Right ventricle myocardium superior (tissue), 1 donor: ENCODE data around the gene LHFPL6. TPM values are rescaled to one million over a fixed set of nuclear protein-coding genes. Genes with fewer than 3 reads are reported as not detected.
A peak's percentile ranks its signal among the peaks of the same experiment; 100 is the strongest.

Experiments
- ATAC-seq: fragments of 200-7000 bp; cut with Tn5 transposase; one replicate; pipeline ENCODE4 v1.9.1; 2020; ENCODE audit warnings: mild to moderate bottlenecking; ENCODE audit not compliant: poor library complexity
- DNase-seq: peaks from one replicate; pipeline ENCODE4 v3.0.0-alpha.2; 2020
- intact Hi-C: fragments of 100-400 bp; cut with DNase I; formaldehyde crosslinking; loops from one replicate; pipeline ENCODE4 v1.11.2; 2022
- total RNA-seq: library from RNA; stranded (reverse); fragmentation: NEBNext Ultra II Directional; extraction: Animal tissue kit (Norgen Biotek cat#: 25700); gene quantifications from one replicate; pipeline ENCODE4 v1.2.1, GENCODE V29; 2021
- donor health status: DM: no; HTN: yes; CAD: no; lungs with severe emphysema.

LHFPL6 gene
- total RNA-seq, 1 donor from 2014 or later, result 53.0 TPM

DNA sequence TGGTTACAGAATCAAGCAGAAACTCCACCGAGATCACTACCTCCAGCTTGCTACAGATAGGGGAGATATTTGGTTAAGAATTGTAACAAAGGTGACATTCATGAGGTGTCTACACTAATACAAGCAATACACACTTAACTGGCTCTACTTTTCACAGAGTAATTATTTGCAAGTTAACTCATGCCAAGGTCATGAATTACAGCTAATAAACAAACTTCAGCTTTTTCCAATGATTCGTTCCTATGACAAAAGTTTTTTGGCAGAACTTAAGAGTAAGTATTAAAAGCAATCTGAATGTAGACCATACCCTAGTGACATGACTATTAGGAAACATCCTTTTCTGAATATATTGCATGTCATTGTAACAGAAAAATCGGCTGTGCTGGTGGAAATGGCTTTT is 72.1 kb downstream of the LHFPL6 start:
- intact Hi-C loops, result no loop called here
- peak; percentile 21 for ATAC-seq
- DNase-seq, result no peak

GRCh38 chr13:39528661-39528980 is 74.4 kb downstream of the LHFPL6 start:
- intact Hi-C loops, result no loop called here
- ATAC-seq (no peak), DNase-seq (no peak)

- intact Hi-C loops, result no loop called here
- DNase-seq, result no peak
- peak; percentile 28 for ATAC-seq
Observed at GRCh38 chr13:39527961-39528660, 74.9 kb downstream of the LHFPL6 start.

DNA sequence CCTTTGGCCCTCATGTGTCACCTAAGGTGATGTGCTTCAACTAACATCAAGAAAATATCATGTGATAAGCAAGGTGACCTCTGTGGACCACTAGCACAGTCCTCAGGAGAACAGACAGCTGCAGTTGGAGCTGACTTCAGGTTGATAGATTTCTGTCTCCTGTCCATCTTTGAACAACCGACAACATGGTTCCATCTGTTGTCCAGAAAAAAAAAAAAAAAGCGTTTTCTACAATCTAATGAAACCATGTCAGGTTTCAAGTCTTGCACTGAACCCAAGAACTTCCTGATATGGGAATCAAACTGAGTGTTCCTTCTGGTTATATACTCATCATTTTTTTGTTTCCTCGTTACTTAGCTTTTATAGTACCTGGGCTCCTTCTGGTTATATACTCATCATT is 75.7 kb downstream of the LHFPL6 start:
- DNase-seq (no peak), ATAC-seq (no peak)
- intact Hi-C loops, result no loop called here

DNA sequence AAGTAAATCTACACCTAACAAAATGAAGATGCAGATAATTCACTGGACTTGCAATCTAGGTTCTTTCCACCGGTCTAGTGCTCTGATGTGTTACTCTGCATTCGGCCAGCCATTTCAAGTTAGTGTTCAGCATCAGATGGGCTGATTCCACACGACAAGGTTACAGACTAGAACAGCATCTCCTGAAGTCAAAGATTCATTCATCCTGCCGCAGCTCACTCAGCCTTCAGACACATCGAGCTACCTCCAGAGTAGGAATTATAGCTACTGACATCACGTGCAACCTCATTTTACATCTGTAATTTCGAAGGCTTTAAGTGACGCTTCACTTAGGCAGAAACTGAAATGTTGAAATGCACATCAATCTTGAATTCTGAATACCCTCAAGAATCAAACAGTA is 76.5 kb downstream of the LHFPL6 start:
- no peak for DNase-seq
- intact Hi-C loops, result no loop called here
- no peak for ATAC-seq

DNA sequence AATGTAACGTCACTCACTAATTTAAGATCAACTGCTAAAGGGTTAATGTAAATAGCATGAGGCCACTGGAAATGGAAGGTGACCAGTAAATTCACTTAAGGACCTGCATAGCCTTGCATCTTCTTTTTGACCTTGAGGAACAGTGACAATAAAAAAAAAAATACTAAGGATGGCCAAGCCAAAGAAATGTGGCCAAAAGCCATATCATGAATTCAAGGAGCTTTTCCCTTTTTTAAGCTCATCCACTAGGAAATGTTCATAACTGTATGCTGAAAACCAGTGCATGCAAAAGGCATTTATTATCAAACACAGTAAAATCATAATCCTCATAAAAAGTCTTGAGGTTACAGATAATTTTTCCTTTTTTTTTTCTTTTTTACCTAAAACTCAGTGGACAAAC is 77.5 kb downstream of the LHFPL6 start:
- intact Hi-C loops, result no loop called here
- DNase-seq, result no peak

GRCh38 chr13:39524795-39525194 is 78.2 kb downstream of the LHFPL6 start:
- ATAC-seq (no peak), DNase-seq (no peak)
- intact Hi-C loops, result no loop called here

More for the DNA sequence above, 77.5 kb downstream of the LHFPL6 start:
- no peak for ATAC-seq

GRCh38 chr13:39522329-39522728 is 80.7 kb downstream of the LHFPL6 start:
- DNase-seq (no peak), ATAC-seq (no peak)
- intact Hi-C loops, result no loop called here

DNA sequence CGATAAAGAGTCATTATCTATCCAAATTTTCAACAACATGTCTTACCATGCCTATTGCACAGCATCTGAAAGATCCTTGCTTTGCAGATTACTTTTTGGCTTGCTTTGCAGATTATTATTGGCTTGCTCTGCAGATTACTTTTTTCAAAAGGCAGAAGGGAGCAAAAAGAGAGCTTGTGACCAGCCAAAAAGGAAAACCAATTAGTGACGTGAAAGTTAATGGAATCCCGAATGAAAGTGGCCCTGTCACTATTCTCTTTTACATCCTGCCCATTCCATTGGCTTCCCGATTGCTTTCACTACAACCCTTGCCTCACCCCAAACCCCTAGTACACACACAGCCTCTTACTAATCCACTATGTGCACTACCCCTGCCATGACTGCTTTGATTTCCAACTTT is 81.3 kb downstream of the LHFPL6 start:
- DNase-seq, result no peak

DNA sequence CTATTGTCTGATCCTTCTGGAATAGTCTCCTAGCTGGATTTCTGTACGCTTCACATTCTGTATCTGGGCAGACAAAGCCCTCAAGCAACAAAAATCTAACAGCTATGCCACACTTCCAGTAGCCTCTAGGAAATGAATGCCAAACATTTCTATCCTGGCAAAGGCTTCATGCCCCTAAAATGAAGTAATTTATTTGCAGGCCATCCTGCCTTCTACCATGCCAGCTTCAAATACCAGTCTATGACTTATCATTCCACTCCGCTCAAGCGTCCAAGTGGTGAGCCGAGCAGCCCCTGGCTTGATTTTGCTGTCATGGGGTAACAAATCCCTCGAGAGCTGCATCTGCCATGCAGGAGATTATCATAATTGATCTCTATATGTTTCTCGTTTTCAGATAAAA is 86.9 kb downstream of the LHFPL6 start:
- peak; percentile 86 for ATAC-seq
- intact Hi-C loops, result no loop called here
- no peak for DNase-seq

More for the DNA sequence above, 81.3 kb downstream of the LHFPL6 start:
- no peak for ATAC-seq
- intact Hi-C loops, result no loop called here

- ATAC-seq (peak; percentile 17), DNase-seq (no peak)
- intact Hi-C loops, result no loop called here
Observed at GRCh38 chr13:39515224-39515714, 87.7 kb downstream of the LHFPL6 start.

GRCh38 chr13:39512687-39513086 is 90.3 kb downstream of the LHFPL6 start:
- DNase-seq (no peak), ATAC-seq (no peak)
- intact Hi-C loops, result no loop called here

DNA sequence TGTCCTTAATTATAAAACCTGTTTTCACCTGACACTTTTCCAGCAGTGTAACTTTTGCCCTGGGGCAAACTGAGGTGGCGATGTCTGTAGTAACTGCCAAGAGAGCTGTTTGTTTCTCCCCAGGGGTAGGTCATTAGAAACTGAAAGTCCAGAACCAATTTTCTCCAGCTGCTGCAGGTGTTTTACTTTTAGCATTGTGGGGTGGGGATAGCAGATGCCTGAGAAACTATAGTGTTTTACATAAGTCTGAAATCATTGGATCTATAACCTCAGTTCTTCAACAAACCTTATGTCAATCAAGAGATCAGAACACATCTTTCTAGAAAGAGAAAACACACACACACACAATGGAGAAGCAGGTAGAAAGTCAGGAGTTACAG is 92.7 kb downstream of the LHFPL6 start:
- no peak for ATAC-seq
- no peak for DNase-seq
- intact Hi-C loops, result no loop called here

DNA sequence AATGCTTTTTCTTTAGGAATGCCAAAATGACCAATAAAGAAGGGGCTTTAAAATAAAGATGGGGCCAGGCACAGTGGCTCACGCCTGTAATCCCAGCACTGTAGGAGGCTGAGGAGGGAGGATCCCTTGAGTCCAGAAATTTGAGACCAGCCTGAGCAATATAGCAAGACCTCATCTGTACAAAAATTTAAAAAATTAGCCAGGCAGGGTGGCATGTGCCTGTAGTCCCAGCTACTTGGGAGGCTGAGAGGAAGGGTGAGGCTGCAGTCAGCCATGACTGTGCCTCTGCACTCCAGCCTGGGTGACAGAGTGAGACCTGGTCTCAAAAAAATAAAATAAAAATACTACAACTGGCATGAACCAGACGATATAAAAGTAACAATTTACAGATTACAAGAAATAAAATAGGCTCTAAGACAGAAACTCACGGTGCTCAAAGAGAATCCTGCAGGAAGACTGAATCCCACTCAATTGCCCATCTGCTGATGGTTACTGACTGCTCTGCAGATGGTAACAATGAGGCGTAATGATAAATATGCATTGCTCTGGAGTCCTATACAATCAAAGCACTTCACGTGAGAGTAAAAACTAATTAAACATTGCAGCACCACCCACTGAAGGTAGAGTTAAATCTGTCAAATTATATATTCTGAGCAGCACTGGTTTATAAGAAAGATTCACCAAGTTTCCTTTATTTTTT is 93.2 kb downstream of the LHFPL6 start:
- ATAC-seq, result no peak
- intact Hi-C loops, result loop anchor here (10.0 kb wide), 1 partner anchor 65 kb away; no protein-coding TSS in a partner anchor
- no peak for DNase-seq

DNA sequence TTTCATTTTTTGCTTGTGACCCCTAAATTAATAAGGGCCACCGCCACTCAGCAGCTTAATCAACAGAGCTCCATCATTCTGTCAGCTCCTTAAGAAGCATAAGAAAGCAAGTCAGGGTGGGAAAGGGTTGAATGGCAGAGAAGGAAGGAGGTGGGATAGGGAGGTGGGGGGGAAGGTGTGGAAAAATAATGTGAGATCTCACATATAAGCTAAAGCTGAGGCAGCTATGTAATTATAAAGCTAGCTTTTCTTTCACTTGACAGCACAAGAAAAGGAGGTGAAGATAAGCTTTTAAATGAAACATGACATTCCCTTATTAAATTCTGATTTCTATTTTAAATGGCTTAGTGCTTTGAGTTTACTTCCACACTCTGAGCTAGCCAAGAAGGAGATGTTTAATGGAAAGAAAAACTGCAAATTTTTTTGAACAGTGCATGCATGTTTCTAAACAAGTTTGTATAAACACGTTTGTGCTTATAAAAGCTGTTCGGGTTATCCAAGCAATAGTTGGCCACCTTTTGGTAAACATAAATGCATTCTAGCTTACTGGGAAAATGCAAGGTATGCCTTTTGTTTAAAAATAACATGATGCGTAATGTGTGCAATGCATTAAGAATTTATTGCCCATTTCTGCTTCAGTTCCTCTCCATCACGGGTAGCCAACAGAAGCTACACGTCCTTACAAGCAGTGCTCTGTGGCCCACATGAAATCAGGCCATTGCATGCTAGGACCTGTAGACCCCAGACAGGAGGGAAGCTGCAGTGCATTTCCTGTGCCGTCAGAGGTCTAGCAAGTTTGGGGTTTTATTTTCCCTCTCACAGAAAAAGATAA is 96.2 kb downstream of the LHFPL6 start:
- DNase-seq, result no peak
- intact Hi-C loops, result loop anchor here (10.0 kb wide), 1 partner anchor 68 kb away; no protein-coding TSS in a partner anchor
- no peak for ATAC-seq

DNA sequence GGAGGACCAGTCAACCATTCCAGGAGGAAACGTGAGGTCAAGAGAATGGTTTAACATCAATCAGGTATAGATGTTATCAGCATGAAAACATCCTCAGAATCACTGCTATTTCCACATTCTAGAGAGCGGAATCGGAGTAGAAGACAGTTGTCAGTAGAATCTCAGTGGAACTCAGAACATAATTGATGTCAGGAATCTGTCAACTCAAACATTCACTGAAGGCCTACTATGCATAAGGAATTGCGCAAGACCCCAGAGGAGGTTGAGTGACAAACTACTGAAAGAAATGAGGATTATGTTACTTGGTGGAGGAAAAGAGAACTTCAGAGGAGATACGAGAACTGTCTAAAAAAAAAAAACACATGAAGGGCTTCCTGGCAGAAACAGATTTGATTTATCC is 97.8 kb downstream of the LHFPL6 start:
- ATAC-seq (no peak), DNase-seq (no peak)
- intact Hi-C loops, result loop anchor here (10.0 kb wide), 1 partner anchor 70 kb away; no protein-coding TSS in a partner anchor

DNA sequence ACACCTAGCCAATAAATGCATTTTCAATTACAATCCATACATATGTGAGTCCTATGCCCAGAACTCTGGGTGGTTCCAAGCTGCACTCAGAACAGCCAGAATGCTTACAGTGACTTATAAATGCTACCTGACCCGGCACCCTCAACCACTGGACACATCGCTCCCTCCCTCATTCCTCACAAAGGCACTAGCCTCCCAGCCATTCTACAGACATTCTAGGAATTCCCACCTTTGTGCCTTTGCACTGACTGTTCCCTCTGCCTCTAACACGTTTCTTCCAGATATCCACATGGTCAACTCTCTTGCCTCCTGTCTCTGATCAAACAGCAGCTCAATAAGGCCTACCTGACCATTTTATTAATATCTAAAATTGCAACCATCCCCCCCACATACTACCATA is 99.9 kb downstream of the LHFPL6 start:
- ATAC-seq, result no peak
- intact Hi-C loops, result loop anchor here (10.0 kb wide), 1 partner anchor 72 kb away; no protein-coding TSS in a partner anchor

DNA sequence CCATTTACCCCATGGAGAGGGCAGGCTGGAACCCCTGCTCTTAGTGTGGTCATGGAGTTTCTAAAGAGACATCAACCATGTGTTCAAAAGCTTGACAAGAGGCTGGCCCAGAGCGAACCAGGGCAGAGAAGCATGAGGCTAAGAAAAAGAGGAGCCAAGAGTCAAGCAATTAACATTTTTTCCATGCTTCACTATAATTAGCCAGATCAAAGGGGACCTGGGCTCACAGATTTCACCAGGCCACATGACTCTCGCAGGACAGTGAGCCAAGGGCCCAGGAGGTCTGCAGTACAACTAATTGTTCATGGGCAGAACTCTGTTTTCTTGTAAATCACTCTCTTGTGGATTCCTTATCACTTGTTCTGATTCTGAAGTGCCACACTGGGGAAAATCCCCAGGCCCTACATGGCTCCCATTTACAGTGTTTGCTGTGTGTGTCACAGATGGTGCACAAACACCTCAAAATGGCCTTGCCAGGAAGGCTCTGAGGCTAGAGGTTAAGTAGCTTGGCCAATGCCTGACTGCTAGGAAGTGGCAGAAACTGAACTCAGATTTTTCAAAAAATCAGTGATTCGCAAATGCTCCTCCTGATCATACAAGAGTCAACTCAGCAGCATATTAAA is 101.2 kb downstream of the LHFPL6 start:
- DNase-seq, result peak; percentile 56
- peak; percentile 89 for ATAC-seq
- intact Hi-C loops, result loop anchor here (10.0 kb wide), 1 partner anchor 73 kb away; no protein-coding TSS in a partner anchor

More for the DNA sequence above, 99.9 kb downstream of the LHFPL6 start:
- no peak for DNase-seq

GRCh38 chr13:39499604-39500003 is 103.4 kb downstream of the LHFPL6 start:
- ATAC-seq (no peak), DNase-seq (no peak)
- intact Hi-C loops, result loop anchor here (10.0 kb wide), 1 partner anchor 75 kb away; no protein-coding TSS in a partner anchor
